ENCODE results near the gene RRAGC. TPM values are rescaled to one million over a fixed set of nuclear protein-coding genes. Genes with fewer than 3 reads are reported as not detected.

The RRAGC gene
- polyA plus RNA-seq, 12 donors: 19.1 to 29.1 (median 21.8) TPM; not detected in 1

GRCh38 chr1:38788341-38789336, 70.9 kb downstream of the RRAGC start:
- no peak for DNase-seq

Other genes starting within 250 kb of the RRAGC start
- 10 to 100 TPM in 11 of 12 donors, not detected in 1; 14.4 to 34.7 (median 24.0) TPM for gene MYCBP, start 13.6 kb upstream of the RRAGC start, polyA plus RNA-seq (ENCODE audit: insufficient read length in 12 of 12)
- under 1 TPM in 8 of 12 donors, not detected in 4; 0.12 to 0.50 (median 0.18) TPM for gene GJA9, start 21.8 kb upstream of the RRAGC start, polyA plus RNA-seq (ENCODE audit: insufficient read length in 12 of 12)
- 1 to 10 TPM in 4 of 12 donors, under 1 TPM in 6, not detected in 2; 0.48 to 3.8 (median 0.66) TPM for gene RHBDL2, start 82.1 kb upstream of the RRAGC start, polyA plus RNA-seq (ENCODE audit: insufficient read length in 12 of 12)
- gene AKIRIN1, start 131.5 kb upstream of the RRAGC start, polyA plus RNA-seq (ENCODE audit: insufficient read length in 12 of 12): 10 to 100 TPM in 11 of 12 donors, not detected in 1; 29.1 to 59.5 (median 43.2) TPM
- 100 to 1,000 TPM in 11 of 12 donors, not detected in 1; 179 to 323 (median 264) TPM for gene NDUFS5, start 166.6 kb upstream of the RRAGC start, polyA plus RNA-seq (ENCODE audit: insufficient read length in 12 of 12)

All from muscle of arm (tissue), 12 donors.